ENCODE data around the gene KCNQ5.

GRCh38 chr6:72857791-72858585, 236.1 kb downstream of the KCNQ5 start:
- TF ChIP-seq, protein P1, sequence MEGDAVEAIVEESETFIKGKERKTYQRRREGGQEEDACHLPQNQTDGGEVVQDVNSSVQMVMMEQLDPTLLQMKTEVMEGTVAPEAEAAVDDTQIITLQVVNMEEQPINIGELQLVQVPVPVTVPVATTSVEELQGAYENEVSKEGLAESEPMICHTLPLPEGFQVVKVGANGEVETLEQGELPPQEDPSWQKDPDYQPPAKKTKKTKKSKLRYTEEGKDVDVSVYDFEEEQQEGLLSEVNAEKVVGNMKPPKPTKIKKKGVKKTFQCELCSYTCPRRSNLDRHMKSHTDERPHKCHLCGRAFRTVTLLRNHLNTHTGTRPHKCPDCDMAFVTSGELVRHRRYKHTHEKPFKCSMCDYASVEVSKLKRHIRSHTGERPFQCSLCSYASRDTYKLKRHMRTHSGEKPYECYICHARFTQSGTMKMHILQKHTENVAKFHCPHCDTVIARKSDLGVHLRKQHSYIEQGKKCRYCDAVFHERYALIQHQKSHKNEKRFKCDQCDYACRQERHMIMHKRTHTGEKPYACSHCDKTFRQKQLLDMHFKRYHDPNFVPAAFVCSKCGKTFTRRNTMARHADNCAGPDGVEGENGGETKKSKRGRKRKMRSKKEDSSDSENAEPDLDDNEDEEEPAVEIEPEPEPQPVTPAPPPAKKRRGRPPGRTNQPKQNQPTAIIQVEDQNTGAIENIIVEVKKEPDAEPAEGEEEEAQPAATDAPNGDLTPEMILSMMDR (IDR thresholded peaks at IDR 0.05) = no peak
- TF ChIP-seq EZH2phosphoT487 (IDR thresholded peaks at IDR 0.05) = no peak
